ENCODE measurements around the gene SLC3A2.

- no peak for TF ChIP-seq EZH2 (IDR thresholded peaks at IDR 0.05; ENCODE audit: low read depth)
- no peak for TF ChIP-seq CTCF (conservative IDR thresholded peaks at IDR 0.05)
Measured at GRCh38 chr11:62925308-62925707, 44.6 kb downstream of the SLC3A2 start.
